ELR (cell line): ENCODE results near the gene PRMT5.
A peak's percentile ranks its signal among the peaks of the same experiment; 100 is the strongest.

Experiments
- DNase-seq: peaks from one replicate; pipeline ENCODE4 v3.0.0-alpha.2; 2015; ENCODE audit warnings: low read depth

The PRMT5 gene

GRCh38 chr14:22875003-22875747, 54.0 kb downstream of the PRMT5 start:
- DNase-seq, result no peak

GRCh38 chr14:22872833-22873520, 56.2 kb downstream of the PRMT5 start:
- no peak for DNase-seq

GRCh38 chr14:22872033-22872832, 56.9 kb downstream of the PRMT5 start:
- DNase-seq, result peak; percentile 84

DNA sequence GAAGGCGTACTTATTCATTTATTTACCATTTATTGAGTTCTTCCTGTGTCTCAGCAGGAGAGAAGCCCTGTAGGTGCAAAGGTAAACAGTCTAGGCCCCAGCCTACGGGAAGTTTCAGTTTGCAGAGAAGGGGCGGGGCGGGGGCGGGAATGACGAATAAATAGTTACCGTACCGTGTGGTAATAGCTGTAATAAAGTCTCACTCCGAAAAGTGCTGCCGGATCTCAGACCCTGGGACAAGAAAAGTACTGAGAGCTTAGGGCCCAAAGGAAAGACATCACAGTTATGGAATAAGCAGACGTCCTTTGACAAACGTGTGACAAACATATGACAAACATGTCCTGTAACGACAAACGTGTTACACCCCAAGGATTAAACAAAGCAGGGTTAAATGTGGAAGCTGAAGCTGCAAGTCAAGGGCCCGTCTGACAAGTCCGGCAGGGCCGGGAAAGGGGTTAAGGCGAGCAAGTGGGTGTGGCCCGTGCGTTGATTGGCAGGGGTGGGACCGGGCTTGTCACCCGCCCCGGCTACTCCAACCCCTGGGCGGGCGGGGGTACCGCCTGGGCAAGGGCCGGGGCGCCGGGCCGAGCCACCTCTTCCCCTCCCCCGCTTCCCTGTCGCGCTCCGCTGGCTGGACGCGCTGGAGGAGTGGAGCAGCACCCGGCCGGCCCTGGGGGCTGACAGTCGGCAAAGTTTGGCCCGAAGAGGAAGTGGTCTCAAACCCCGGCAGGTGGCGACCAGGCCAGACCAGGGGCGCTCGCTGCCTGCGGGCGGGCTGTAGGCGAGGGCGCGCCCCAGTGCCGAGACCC, 57.7 kb downstream of the PRMT5 start, which contains the start of gene LRP10:
Gene LRP10, plus strand, starts transcription at position 517 of the 809 bp plus-strand sequence. CDS start 564 bp downstream, outside the sequence.
- DNase-seq, result peak; percentile 87

DNA sequence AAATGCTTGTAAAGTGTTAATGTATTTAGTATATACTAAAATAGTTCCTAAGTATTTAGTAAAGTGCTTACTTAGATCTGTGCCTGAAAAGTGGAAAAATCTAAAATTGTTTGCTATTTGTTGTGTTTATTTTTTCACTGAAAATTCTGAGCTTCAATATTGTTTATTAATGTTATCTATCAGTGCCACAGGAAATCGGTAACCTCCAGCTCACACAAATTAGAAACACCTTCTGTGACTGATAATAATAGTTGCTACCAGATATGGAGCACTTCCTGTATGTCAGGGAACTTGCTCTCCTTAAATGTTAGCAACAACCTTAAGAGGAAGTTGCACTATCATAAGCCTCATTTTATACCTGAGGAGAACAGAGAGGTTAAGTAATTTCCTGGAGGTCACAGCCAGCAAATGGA, 58.4 kb downstream of the PRMT5 start:
- no peak for DNase-seq
